GM12878 (cell line): ENCODE results near the gene RREB1.

ENCODE experiments used
- BCL11A ChIP-seq: IDR thresholded peaks from 2 replicates; pipeline ENCODE4 v1.6.1; 2011; ENCODE audit warnings: low read depth, low read length
- BHLHE40 ChIP-seq, 2 experiments: fragments of 450-650 bp in 1 of 2; IDR thresholded peaks; 2 replicates each; pipeline ENCODE4 v1.6.1; 2011 to 2017; ENCODE audit warnings: low read depth in 2 of 2, borderline replicate concordance in 1 of 2, improper control_type of control experiment in 1 of 2, low read length in 1 of 2, mild to moderate bottlenecking in 1 of 2
- E2F4 ChIP-seq: IDR thresholded peaks from 2 replicates; pipeline ENCODE4 v1.6.1; 2012; ENCODE audit warnings: low read depth, low read length, improper control_type of control experiment
- EZH2 ChIP-seq: IDR thresholded peaks from 2 replicates; pipeline ENCODE4 v1.6.1; 2012; ENCODE audit warnings: low read depth, mild to moderate bottlenecking, control low read depth, inconsistent platforms, low read length, borderline replicate concordance; ENCODE audit not compliant: control insufficient read depth
- JUND ChIP-seq: IDR thresholded peaks from 2 replicates; pipeline ENCODE4 v1.6.1; 2012; ENCODE audit warnings: low read depth, mild to moderate bottlenecking, low read length, improper control_type of control experiment, moderate library complexity
- POU2F2 ChIP-seq: IDR thresholded peaks from 3 replicates; pipeline ENCODE4 v1.6.1; 2011; ENCODE audit warnings: low read depth, mild to moderate bottlenecking, low read length, borderline replicate concordance
- RB1 ChIP-seq: fragments of 450-650 bp; formaldehyde crosslinking; IDR thresholded peaks from 2 replicates; pipeline ENCODE4 v1.6.1; 2017; ENCODE audit warnings: mild to moderate bottlenecking, borderline replicate concordance
- TBL1XR1 ChIP-seq: IDR thresholded peaks from 2 replicates; pipeline ENCODE4 v1.6.1; 2012; ENCODE audit warnings: low read depth, low read length, improper control_type of control experiment
- ZSCAN29 ChIP-seq: fragments of 450-650 bp; IDR thresholded peaks from 2 replicates; pipeline ENCODE4 v1.6.1; 2017; ENCODE audit warnings: mild to moderate bottlenecking, moderate library complexity
- TF ChIP-seq, protein P1 (sequence below), 3 experiments: IDR thresholded peaks in 2 of 3; conservative IDR thresholded peaks in 1 of 3; 2 replicates each; pipeline ENCODE4 v1.5.1; 2011; ENCODE audit warnings: low read depth in 3 of 3, low read length in 3 of 3, mild to moderate bottlenecking in 3 of 3, control low read depth in 2 of 3, moderate library complexity in 2 of 3, inconsistent platforms in 1 of 3, mixed read lengths in 1 of 3; ENCODE audit not compliant: control insufficient read depth in 2 of 3, insufficient read depth in 1 of 3; ENCODE audit errors: extremely low read depth in 1 of 3
- TF ChIP-seq, protein P2 (sequence below): IDR thresholded peaks from 2 replicates; pipeline ENCODE4 v1.6.1; 2011; ENCODE audit warnings: low read depth, low read length, improper control_type of control experiment, borderline replicate concordance
- TF ChIP-seq, protein P3 (sequence below): fragments of 450-650 bp; IDR thresholded peaks from 2 replicates; pipeline ENCODE4 v1.6.1; 2017; ENCODE audit warnings: mild to moderate bottlenecking
- TF ChIP-seq, protein P4 (sequence below): fragments of 450-650 bp; IDR thresholded peaks from 2 replicates; pipeline ENCODE4 v1.6.1; 2017; ENCODE audit warnings: borderline replicate concordance

- TF ChIP-seq TBL1XR1 = no peak
- TF ChIP-seq, protein P1, sequence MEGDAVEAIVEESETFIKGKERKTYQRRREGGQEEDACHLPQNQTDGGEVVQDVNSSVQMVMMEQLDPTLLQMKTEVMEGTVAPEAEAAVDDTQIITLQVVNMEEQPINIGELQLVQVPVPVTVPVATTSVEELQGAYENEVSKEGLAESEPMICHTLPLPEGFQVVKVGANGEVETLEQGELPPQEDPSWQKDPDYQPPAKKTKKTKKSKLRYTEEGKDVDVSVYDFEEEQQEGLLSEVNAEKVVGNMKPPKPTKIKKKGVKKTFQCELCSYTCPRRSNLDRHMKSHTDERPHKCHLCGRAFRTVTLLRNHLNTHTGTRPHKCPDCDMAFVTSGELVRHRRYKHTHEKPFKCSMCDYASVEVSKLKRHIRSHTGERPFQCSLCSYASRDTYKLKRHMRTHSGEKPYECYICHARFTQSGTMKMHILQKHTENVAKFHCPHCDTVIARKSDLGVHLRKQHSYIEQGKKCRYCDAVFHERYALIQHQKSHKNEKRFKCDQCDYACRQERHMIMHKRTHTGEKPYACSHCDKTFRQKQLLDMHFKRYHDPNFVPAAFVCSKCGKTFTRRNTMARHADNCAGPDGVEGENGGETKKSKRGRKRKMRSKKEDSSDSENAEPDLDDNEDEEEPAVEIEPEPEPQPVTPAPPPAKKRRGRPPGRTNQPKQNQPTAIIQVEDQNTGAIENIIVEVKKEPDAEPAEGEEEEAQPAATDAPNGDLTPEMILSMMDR (IDR thresholded peaks at IDR 0.05 in 2 of 3, conservative IDR thresholded peaks at IDR 0.05 in 1 of 3; ENCODE audit: control insufficient read depth in 2 of 3, extremely low read depth in 1 of 3, insufficient read depth in 1 of 3, low read depth in 3 of 3, low read length in 3 of 3) = no peak
- TF ChIP-seq E2F4 = no peak
- TF ChIP-seq, protein P2, sequence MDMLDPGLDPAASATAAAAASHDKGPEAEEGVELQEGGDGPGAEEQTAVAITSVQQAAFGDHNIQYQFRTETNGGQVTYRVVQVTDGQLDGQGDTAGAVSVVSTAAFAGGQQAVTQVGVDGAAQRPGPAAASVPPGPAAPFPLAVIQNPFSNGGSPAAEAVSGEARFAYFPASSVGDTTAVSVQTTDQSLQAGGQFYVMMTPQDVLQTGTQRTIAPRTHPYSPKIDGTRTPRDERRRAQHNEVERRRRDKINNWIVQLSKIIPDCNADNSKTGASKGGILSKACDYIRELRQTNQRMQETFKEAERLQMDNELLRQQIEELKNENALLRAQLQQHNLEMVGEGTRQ = no peak
- no peak for TF ChIP-seq EZH2
- no peak for TF ChIP-seq POU2F2
- no peak for TF ChIP-seq ZSCAN29
- TF ChIP-seq, protein P3, sequence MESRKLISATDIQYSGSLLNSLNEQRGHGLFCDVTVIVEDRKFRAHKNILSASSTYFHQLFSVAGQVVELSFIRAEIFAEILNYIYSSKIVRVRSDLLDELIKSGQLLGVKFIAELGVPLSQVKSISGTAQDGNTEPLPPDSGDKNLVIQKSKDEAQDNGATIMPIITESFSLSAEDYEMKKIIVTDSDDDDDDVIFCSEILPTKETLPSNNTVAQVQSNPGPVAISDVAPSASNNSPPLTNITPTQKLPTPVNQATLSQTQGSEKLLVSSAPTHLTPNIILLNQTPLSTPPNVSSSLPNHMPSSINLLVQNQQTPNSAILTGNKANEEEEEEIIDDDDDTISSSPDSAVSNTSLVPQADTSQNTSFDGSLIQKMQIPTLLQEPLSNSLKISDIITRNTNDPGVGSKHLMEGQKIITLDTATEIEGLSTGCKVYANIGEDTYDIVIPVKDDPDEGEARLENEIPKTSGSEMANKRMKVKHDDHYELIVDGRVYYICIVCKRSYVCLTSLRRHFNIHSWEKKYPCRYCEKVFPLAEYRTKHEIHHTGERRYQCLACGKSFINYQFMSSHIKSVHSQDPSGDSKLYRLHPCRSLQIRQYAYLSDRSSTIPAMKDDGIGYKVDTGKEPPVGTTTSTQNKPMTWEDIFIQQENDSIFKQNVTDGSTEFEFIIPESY = no peak
- TF ChIP-seq, protein P4, sequence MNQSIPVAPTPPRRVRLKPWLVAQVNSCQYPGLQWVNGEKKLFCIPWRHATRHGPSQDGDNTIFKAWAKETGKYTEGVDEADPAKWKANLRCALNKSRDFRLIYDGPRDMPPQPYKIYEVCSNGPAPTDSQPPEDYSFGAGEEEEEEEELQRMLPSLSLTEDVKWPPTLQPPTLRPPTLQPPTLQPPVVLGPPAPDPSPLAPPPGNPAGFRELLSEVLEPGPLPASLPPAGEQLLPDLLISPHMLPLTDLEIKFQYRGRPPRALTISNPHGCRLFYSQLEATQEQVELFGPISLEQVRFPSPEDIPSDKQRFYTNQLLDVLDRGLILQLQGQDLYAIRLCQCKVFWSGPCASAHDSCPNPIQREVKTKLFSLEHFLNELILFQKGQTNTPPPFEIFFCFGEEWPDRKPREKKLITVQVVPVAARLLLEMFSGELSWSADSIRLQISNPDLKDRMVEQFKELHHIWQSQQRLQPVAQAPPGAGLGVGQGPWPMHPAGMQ = no peak
- no peak for TF ChIP-seq BHLHE40 (IDR thresholded peaks at IDR 0.05; ENCODE audit: borderline replicate concordance in 1 of 2, low read depth in 2 of 2, low read length in 1 of 2)
- no peak for TF ChIP-seq JUND
- TF ChIP-seq RB1 = no peak
- TF ChIP-seq BCL11A = no peak
Observed at GRCh38 chr6:7185561-7185960, 77.8 kb downstream of the RREB1 start.
